Measurements from ENCODE around the gene CD2BP2.

The CD2BP2 gene

DNA sequence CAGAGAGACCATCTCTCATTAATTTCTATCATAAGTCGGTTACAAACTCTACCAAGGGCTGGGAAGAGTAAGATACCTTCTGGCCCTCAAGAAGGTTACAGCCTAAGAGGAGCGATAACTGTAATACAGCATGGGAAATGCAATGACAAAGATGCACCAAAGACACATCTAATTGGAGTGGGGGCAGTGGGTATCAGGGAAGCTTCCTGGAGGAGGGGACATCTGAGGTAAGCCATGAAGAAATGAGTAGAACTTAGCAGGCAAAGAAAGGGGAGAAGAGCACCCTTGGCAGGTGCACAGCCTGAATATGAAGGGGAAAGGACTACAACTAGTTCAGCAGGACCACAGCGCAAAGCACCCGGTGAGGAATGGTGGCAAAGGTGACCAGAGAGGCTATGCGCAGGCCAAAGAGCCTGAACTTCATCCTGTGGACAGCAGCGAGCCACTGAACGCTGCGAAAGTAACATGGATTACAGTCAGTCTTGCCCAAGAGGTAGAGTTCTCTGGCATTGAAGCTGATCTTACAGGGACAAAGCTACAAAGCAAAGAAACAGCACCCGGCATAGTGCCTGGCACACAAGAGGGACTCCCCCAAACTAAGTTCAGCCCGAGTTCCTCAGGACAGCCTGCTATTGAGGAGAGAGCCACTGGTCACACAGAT lies 12.4 kb upstream of the CD2BP2 start:
- no peak for DNase-seq (ENCODE audit: low read depth, low spot score)
- H3K4me3 ChIP-seq (ENCODE audit: low read length) = no peak overlapping the region

DNA sequence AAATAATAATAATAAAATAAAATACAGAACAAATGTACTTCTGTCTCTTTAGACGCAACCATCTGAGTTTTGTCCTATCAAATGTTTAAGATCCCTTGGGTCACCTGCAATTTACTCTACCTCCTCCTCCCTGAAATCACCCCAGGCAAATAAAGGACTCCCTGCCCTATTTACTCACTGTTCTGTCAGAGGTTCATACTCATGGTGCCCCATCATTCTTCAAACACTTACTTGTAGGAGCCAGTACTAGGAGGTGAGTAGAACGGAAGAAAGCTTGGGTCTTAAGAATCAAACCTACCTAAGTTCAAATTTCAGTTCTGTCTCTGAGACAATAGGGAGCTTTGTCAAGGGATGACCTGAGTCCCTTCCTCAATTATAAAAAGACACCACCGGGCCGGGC lies 11.4 kb upstream of the CD2BP2 start:
- H3K4me3 ChIP-seq (ENCODE audit: low read length) = no peak overlapping the region
- no peak for DNase-seq (ENCODE audit: low read depth, low spot score)

DNA sequence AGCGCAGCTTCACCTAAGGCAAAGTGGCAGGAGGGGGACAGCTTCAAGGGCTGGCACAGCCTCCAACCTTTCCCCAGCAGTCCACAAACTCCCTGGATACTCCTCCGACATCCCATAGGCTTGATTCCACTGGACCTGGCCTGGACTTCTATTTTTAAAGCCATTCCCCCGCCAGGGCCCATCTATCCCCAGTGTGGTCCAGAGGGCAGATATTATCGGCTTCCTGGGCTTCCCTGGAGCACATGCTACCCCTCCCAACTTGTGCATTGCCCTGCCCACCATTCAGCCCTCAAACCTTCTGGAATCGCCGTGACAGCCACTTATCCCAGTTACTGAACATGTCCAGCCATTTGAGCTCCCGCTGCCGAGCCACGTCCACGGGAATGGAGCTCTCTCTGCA lies 10.1 kb upstream of the CD2BP2 start:
- H3K4me3 ChIP-seq (ENCODE audit: low read length) = no peak overlapping the region
- DNase-seq (ENCODE audit: low read depth, low spot score) = no peak

DNA sequence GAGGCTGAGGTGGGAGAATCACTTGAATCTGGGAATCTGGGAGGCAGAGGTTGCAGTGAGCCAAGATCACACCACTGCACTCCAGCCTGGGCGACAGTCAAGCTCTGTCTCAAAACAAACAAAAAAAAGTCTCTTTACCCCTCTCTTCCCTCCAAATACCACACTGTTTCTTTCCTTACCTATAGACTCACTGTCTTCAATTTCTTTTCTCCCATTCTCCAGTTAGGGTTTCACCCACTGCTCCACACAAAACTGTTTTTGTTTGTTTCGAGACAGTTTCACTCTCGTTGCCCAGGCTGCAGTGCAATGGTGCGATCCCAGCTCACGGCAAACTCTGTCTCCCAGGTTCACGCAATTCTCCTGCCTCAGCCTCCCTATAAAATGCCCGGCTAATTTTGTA lies 6.1 kb upstream of the CD2BP2 start:
- no peak for DNase-seq (ENCODE audit: low read depth, low spot score)
- H3K4me3 ChIP-seq (ENCODE audit: low read length) = no peak overlapping the region

DNA sequence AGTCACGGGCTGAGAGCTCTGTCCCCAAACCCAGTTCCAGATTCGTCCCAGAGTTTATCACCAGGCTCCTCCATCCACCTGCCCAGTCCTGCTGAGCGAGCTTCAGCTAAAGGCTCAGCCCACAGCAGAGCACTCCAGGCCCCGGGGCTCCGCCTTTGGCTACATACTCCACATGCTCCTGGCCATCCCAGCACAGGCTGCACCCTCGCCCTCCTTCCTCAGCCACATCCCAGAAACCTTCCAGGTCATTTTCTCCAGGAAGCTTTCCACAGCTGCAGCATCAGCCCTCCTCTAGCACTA lies 4.7 kb upstream of the CD2BP2 start:
- no peak overlapping the region for H3K4me3 ChIP-seq (ENCODE audit: low read length)
- no peak for DNase-seq (ENCODE audit: low read depth, low spot score)

DNA sequence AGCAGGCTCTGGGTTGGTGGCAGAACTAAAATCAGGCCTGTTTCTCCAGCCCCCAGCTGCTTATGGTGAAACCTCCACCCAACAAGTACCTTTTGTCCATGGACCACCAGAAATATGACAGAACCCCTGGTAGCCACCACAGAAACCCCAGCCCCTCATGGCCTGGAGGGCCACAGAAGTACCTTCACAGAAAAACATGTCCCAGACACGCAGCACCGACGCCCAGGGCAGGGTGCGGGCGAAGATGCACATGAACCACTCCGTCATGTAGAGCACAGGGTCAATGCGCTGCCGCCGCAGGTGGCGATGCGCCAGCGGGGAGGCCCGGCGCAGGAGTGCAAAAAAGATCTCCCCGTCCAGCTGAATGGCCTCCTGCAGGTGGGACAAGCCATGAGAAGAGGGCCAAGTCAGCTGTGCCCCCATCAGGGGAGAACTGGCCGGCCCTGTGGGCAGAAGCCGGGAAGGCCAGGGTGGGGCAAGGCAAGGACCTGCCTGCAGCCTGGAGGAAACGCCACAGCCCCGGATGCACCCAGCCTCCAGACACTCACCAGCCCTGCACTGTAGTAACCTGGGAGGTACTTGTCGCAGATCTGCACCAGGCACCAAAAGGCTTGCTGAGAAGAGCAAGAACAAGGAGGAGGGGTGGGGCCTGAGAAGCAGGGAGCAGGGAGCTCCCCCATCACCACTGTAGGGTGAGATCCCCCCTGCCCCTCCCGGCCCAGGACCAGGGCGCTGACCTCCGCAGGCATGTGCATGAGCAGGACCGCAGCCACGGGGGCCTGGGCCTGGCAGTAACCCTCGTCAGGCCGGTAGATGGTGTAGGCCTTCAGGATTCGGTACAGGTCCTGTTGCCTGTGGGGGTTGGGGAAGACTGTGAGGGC lies 4.1 kb upstream of the CD2BP2 start:
- no peak overlapping the region for H3K4me3 ChIP-seq (ENCODE audit: low read length)
- DNase-seq (ENCODE audit: low read depth, low spot score) = no peak

DNA sequence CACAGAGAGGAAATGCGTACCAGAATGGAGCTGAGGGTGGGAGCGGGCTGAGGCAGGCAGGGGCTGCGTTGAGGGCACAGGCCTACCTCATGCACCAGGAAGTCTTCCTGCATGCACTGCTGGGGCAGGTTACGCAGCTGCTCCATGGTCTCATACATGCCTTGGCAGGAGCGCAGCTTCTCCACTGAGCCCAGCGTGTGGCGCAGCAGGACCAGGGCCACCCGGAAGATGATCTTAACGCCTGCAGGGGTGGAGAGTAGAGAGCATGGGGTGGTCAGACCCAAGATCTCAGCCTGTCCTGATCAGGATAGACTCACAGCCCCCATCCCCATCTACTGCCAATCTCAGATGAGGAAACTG lies 3.4 kb upstream of the CD2BP2 start:
- DNase-seq (ENCODE audit: low read depth, low spot score) = no peak
- H3K4me3 ChIP-seq (ENCODE audit: low read length) = no peak overlapping the region

DNA sequence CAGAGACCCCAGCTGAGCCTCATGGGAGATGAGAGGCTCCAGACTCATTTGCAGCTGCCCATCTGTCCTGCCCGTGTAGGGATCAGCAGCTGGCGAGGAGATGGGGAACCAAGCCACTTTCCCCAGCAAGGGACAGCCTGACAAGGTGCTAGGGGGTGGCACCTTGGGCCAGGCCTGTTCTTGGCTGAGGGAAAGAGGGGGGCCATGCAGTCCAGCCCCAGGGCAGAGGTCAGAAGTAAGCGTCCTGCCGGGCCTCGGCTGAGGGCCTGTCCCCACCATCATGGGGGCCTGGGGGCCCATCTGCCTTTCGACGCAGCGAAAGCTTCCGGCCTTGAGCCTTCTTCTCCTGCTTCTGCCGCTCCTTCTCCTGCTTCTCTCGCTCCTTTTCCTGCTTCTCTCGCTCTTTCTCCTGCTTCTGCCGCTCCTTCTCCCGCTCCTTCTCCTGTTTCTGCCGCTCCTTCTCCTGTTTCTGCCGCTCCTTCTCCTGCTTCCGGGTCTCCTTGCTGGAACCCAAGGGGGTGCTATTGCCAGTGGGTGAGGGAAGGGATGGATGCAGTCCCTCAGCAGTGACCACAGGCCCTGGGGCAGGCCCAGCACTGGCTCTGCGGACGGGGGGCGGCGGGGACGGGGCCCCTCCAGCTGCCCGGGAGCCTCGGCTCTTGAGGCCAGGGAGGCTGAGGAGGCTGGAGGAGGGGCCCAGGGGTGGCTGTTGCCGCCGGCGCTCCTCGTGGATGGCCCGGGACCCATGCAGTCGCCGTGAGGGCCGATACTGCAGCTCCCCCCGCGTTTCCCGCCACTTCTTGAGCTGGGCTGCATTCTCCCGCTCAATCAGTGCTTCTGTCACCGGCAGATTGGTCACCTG lies 2.8 kb upstream of the CD2BP2 start:
- H3K4me3 ChIP-seq (ENCODE audit: low read length) = no peak overlapping the region
- DNase-seq (ENCODE audit: low read depth, low spot score) = no peak

DNA sequence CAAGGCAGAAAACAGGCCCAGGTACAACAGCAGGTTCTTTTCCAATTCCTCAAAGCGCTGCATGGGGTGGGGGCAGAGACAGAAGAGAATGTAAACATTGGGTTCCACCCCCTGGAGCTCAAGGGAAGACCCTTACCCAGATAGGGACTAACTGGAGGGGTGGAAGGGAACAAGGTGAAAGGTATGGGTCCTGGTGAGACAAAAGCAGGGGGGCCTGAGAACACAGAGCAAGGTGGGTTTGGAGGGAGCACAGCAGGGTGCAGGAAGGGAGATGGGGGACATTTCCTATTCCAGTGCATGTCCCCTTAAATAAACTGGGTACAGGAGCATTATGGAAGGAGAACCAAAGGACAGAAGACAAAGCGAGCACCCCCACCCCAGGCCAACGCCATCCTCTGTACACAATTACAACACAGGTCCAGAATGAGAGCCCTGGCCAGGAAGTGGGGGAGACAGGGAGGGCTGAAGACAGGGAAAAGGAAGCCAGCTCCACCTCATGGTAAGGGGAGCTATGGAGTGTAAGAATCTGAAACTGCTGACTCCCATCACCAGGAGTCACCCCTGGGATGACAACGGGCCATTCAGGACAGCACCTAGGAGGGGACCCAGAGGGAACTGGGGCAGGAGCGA lies 2.1 kb upstream of the CD2BP2 start:
- H3K4me3 ChIP-seq (ENCODE audit: low read length) = no peak overlapping the region
- no peak for DNase-seq (ENCODE audit: low read depth, low spot score)

DNA sequence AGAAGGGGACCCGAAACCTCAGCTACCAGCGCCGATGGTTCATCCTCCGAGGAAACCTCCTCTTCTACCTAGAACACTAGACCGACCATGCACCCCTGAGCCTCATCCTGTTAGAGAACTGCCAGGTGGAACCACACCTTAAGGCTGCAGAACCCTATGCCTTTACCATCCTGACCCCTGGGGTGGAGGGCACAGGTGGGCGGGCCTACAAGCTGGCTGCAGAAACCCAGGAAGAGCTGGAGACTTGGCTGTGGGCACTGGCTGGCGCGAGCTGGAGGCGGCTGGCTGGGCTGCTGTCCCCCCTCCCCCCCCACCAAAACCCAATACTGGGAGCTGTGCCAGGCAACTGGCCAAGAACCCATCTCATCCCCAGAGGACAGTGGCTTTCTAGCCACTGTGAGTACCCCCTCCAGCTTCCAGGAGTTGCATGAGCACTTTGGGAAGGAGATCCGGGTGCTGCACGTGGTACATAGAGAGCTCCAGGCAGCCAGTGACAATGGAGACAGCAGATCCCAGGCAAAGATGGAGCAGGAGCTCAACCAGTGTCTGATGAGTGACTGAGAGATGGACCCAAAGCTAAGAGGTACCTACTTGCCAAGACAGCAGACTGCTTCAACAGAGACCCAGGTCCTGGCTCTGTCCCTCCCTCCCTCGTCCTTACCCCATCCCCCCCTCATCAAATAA lies 1.4 kb upstream of the CD2BP2 start:
- peak overlapping the region; percentile 94 for H3K4me3 ChIP-seq (ENCODE audit: low read length)
- DNase-seq (ENCODE audit: low read depth, low spot score) = no peak

DNA sequence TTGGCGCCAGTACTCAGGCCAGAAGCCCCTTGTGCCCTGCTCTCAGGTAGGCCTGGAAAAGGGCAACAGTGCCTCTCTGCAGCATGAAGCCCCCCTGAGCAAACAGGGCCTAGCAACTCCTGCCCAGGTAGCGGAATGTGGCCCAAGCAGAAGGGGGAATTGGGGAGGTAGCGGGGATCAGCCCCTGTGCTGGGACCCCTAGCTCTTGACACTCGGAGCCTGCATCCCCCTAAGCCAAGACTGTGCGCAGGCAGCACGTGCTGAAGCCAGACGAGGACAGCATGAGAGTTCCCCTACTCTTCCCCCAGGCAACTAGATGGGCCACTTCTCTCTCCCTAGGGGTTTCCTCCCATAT lies 823 bp upstream of the CD2BP2 start:
- no peak for DNase-seq (ENCODE audit: low read depth, low spot score)
- peak overlapping the region; percentile 94 for H3K4me3 ChIP-seq (ENCODE audit: low read length)

DNA sequence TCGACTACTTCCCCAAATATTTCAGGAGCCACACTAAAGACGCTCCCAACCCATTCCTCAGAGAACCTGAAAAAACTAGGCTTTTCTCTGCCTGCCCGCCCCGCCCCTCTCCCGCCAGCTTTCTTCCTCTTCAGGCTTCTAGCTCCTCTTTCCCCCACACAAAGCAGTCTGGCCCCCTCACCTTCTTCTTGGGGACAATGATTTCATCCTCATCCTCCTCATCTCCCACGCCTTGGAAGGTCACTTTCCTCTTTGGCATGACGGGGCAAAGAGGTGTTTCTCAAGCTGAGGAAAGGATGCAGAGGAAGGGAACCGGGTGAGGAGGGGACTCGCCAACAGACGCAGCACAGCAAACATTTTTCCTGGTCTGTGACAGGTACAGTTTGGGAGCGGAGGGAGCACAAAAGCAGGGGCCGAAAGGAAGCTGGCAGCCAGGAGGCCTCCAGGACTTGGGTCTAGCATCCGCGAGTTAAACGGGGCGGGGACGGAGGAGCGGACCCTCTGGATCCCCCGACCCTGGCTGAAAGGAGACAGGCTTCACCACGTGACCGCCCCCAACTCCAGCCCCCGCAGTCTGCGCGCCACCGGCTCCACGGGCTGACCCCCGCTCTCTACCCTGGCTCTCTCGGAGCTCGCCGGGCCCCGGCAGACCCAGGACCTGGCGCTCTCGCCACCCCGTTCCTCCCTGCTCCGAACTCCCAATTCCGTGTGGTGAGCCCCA lies 525 bp downstream of the CD2BP2 start:
- peak overlapping the region; percentile 94 for H3K4me3 ChIP-seq (ENCODE audit: low read length)
- DNase-seq (ENCODE audit: low read depth, low spot score) = no peak

DNA sequence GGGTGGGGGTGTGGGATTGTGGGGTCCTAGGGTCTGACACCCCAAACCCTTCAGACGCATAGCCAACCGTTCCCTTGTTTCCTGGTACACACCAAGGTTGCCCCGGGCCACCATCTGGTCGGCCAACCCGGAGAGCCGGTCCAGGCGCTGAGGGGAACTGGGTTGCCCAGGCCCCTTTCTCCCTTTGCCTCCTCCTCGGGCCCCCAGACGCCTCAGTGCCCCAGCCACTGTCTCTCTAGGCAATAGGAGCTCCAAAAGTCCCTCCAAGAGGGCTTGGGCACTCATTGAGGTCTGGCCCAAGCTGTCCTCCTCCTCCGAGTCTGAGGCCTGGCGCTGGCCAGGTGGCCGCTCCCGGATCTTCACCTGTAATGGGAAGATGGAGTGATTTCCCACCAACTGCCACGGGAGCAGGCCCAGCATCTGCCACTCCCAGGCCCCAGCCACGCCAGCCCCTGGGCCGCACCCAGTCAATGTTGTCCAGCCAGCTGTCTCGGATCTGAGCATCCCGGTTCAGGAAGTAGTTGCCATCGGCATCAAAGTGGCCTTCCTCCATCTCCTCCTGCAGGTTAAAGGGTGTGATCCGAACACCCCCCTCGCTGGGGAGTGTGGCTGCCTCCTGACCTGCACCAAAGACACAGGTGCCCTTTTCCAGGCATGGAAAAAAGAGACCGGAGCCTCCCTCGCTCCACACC lies 1.5 kb downstream of the CD2BP2 start:
- no peak for DNase-seq (ENCODE audit: low read depth, low spot score)
- peak overlapping the region; percentile 94 for H3K4me3 ChIP-seq (ENCODE audit: low read length)

DNA sequence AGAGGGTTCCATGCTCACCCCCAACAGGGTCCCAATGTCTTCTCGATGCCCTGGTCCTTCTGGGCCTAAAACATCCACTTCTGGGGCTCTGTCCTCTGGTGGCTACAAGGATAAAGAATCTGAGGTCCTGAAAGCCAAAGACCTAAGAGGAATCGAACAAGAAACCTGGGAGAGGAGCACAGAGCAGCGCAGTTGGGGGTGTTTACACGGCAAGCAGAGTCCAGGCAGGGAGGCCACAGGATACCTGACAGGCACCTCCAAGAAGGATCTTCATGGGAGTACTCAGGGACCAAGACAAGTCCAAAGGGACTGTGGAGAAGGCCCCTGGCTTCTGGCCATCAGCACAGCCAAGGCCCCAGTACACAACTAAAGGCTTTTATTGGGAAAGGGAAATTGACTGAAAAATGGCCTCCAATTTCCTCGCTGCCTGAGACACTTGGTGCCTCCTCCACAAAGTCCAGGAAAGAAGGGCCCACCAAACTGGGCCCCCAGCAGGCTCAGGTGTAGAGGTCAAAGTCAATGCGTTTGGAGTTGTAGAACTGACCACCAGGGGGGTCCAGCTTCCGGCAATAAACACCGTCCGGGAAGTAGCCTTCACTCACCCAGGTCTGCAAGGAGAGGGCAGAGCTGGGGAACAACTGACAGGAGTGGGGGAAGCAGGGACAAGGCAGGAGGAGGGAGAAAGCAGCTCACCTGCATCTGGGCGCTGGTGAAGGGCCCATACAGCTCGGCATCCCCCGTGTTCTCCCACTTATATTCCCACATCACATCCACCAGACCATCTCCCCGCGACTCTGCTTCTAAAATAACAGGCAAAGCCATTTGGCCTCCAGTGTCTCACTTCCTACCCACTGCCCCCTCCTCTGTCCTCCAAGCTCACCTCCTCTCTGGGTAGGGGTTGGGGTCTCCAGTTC lies 2.4 kb downstream of the CD2BP2 start:
- no peak for DNase-seq (ENCODE audit: low read depth, low spot score)
- no peak overlapping the region for H3K4me3 ChIP-seq (ENCODE audit: low read length)

DNA sequence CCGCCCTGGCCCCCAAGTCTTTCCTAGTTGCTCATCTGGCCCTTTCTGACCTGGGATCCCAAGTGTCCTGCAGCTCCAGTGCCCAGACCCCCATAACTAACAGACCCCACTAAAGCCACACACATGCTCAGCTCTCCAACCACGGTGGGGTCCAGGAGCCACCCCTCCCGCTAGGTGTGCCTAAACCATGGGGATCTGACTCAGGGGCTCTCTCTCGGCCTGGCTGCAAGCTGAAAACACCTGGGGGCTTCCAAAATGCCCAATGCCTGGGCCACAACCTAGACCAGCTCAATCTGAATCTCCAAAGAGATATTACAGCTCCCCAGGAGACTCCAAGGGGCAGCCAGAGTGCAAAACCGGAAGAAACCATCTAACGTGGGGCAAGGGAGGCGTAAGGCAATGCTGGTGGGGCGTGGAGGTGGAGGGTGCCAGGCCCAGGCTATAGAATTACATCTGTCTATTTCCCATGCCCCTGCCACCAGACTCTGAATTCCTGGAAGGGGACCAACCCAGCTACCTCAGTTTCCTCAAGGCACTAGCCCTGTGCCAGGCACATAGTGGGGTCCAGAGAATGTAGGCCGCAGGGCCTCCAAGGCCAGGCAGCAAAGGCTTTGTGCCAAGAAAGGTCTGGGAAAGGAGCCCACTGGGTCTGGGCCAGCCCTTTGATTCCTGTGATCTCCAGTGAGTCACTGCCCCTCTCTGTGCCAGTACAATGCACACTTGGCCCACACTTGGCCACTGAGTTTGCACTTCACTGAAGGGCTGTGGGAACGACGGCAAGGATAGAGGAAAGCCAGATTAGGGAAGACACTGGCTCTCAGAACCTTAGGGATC lies 3.3 kb downstream of the CD2BP2 start:
- no peak for DNase-seq (ENCODE audit: low read depth, low spot score)

DNA sequence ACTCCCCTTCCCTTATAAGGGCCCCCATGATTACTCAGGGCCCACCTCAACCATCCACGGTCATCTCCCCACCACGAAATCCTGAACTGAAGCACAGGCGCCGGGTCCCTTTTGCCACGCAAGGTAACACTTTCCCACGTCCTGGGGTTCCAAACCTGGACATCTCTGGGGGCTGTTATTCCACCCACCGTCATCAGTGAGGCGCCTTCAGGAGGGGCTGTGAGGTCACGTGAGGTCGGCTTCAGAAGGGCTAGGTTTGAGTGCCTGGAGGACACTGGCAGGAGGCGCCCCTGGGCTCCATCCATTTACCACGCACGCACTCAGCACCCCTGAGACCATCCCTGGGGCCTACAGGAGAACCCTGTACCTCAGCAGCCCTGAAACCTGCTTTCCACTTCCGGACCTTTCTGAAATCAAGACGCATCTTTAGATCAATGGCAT lies 4.1 kb downstream of the CD2BP2 start:
- H3K4me3 ChIP-seq (ENCODE audit: low read length) = no peak overlapping the region
- DNase-seq (ENCODE audit: low read depth, low spot score) = no peak

More for the DNA sequence above, 3.3 kb downstream of the CD2BP2 start:
- no peak overlapping the region for H3K4me3 ChIP-seq (ENCODE audit: low read length)

All from Jurkat, Clone E6-1 (cell line).